ENCODE measurements around the gene OR56A5. TPM values are rescaled to one million over a fixed set of nuclear protein-coding genes. Genes with fewer than 3 reads are reported as not detected.

OR56A5 gene
- total RNA-seq, 1 experiment from 2014 or later: not detected

- H3K9me3 Mint-ChIP-seq: peaks cover 43 to 51% of the 10 kb centered on the region in 2 experiments
- WGBS (ENCODE audit: extremely low coverage, insufficient read length, low lambda C conversion rate): no CpG with 5 or more reads among the region's 10 CpGs
These were observed 35.2 kb downstream of the OR56A5 start for GRCh38 chr11:5933116-5933515.

More at GRCh38 chr11:5933116-5933515, 35.2 kb downstream of the OR56A5 start:
- no peak overlapping the region for H3K4me2 ChIP-seq (ENCODE audit: insufficient read depth, insufficient read length, low read length)
- DNase-seq: no peak
- no peak overlapping the region for H3K4me3 Mint-ChIP-seq
- H3K27me3 Mint-ChIP-seq (ENCODE audit: low read depth): peaks cover 1% of the 10 kb centered on the region
- no peak overlapping the region for H2BK12ac ChIP-seq (ENCODE audit: insufficient read length, low read depth, low read length)
- H3K56ac ChIP-seq (ENCODE audit: insufficient read length, low read depth, low read length): no peak overlapping the region
- H3K23me2 ChIP-seq (ENCODE audit: insufficient read length, low read depth, low read length, poor library complexity, severe bottlenecking): peaks cover 2% of the 10 kb centered on the region
- H3K4me1 ChIP-seq (ENCODE audit: insufficient read depth, low read length): no peaks in the 10 kb centered on the region
- H2BK120ac ChIP-seq (ENCODE audit: low read depth, low read length, poor library complexity, severe bottlenecking): no peak overlapping the region
- H3K18ac ChIP-seq (ENCODE audit: insufficient read length, low read depth, low read length): no peak overlapping the region
- H3K36me3 Mint-ChIP-seq (ENCODE audit: insufficient read depth in 1 of 3, low read depth in 3 of 3): peaks cover 17 to 46% (median 28%) of the 10 kb centered on the region in 3 experiments
- H2BK5ac ChIP-seq (ENCODE audit: insufficient read length, low read length): no peak overlapping the region
- no peak overlapping the region for H3K4ac ChIP-seq (ENCODE audit: low read depth, low read length)
- H3K27ac ChIP-seq (ENCODE audit: insufficient read length, low read depth, low read length): no peak overlapping the region
- H3K79me1 ChIP-seq (ENCODE audit: insufficient read depth, low read depth, low read length, poor library complexity, severe bottlenecking): no peaks in the 10 kb centered on the region
- H3K27me3 ChIP-seq (ENCODE audit: insufficient read depth, low read length): no peaks in the 10 kb centered on the region
- H3K4me1 Mint-ChIP-seq: no peaks in the 10 kb centered on the region
- no peak overlapping the region for H4K8ac ChIP-seq (replicated peaks; ENCODE audit: insufficient read length, low read depth, low read length)
- H3K79me2 ChIP-seq (ENCODE audit: insufficient read depth, low read length): no peaks in the 10 kb centered on the region
- no peaks in the 10 kb centered on the region for H4K20me1 ChIP-seq (ENCODE audit: control insufficient read depth, insufficient read depth, insufficient read length)
- H3K27ac Mint-ChIP-seq: no peak overlapping the region
- no peak overlapping the region for H4K91ac ChIP-seq (ENCODE audit: insufficient read length, low read depth, low read length)
- no peak overlapping the region for H3T11ph ChIP-seq (ENCODE audit: low read length)
- H2AK5ac ChIP-seq (ENCODE audit: insufficient read length, low read length): no peak overlapping the region
- no peak overlapping the region for H3K23ac ChIP-seq (ENCODE audit: insufficient read length, low read depth, low read length)
- H2BK15ac ChIP-seq (ENCODE audit: low read depth, low read length): no peak overlapping the region
- no peak overlapping the region for H2BK20ac ChIP-seq (ENCODE audit: low read depth, low read length, poor library complexity, severe bottlenecking)
- no peak overlapping the region for H3K14ac ChIP-seq (ENCODE audit: insufficient read depth, low read length)
- H3K9me3 ChIP-seq (ENCODE audit: control insufficient read depth, low read depth, low read length): no peaks in the 10 kb centered on the region
- no peak overlapping the region for H4K5ac ChIP-seq (ENCODE audit: insufficient read length, low read depth, low read length)
- no peak overlapping the region for H2AFZ ChIP-seq (ENCODE audit: low read length)
- no peak for TF ChIP-seq CTCF (conservative IDR thresholded peaks at IDR 0.05)
- no peak overlapping the region for H3K9ac ChIP-seq (ENCODE audit: extremely low read depth, insufficient read length, low read length)

Measured in H9 (cell line).